Left ventricle myocardium inferior (tissue), 1 donor: Measurements from ENCODE around the gene GAB2. TPM values are rescaled to one million over a fixed set of nuclear protein-coding genes. Genes with fewer than 3 reads are reported as not detected.

Experiments
- DNase-seq: peaks from one replicate; pipeline ENCODE4 v3.0.0-alpha.2; 2020
- H3K27ac ChIP-seq: fragments of 200-600 bp; replicated peaks from 2 replicates; pipeline ENCODE4 v1.8.0; 2021
- H3K27me3 ChIP-seq: fragments of 200-600 bp; 2 replicates; pipeline ENCODE4 v1.8.0; 2021; ENCODE audit warnings: low read depth
- H3K36me3 ChIP-seq: fragments of 200-600 bp; 2 replicates; pipeline ENCODE4 v1.8.0; 2021
- H3K4me1 ChIP-seq: fragments of 200-600 bp; 2 replicates; pipeline ENCODE4 v1.8.0; 2021
- H3K4me3 ChIP-seq: fragments of 200-600 bp; 2 replicates; pipeline ENCODE4 v1.8.0; 2021; ENCODE audit warnings: mild to moderate bottlenecking, moderate library complexity
- H3K9me3 ChIP-seq: fragments of 200-600 bp; replicated peaks from 2 replicates; pipeline ENCODE4 v1.8.0; 2021
- CTCF ChIP-seq: fragments of 200-600 bp; IDR thresholded peaks from 2 replicates; pipeline ENCODE4 v1.8.0; 2021; ENCODE audit warnings: antibody characterized with exemption, mild to moderate bottlenecking, borderline replicate concordance
- intact Hi-C: fragments of 100-400 bp; cut with micrococcal nuclease; formaldehyde crosslinking; loops from one replicate; pipeline ENCODE4 v1.11.0; 2022
- total RNA-seq: library from RNA; stranded (reverse); fragmentation: NEBNext Ultra II Directional; extraction: Animal tissue kit (Norgen Biotek cat#: 25700); gene quantifications from one replicate; pipeline ENCODE4 v1.2.1, GENCODE V29; 2021
- donor health status: DM: no; HTN: yes; CAD: no; lungs with severe emphysema.

GAB2 gene
- total RNA-seq, 1 donor from 2014 or later = 27.4 TPM

- no peaks in the 10 kb centered on the region for H3K27me3 ChIP-seq
- DNase-seq = peak; percentile 10
- H3K9me3 ChIP-seq = no peaks in the 10 kb centered on the region
- TF ChIP-seq CTCF = no peak
- intact Hi-C loops = no loop called here
- H3K36me3 ChIP-seq = peaks cover 33% of the 10 kb centered on the region
- H3K4me3 ChIP-seq = no peak overlapping the region
- H3K4me1 ChIP-seq = peaks cover 9% of the 10 kb centered on the region
- H3K27ac ChIP-seq = no peak overlapping the region
Measured at GRCh38 chr11:78208257-78209165, 209.1 kb downstream of the GAB2 start.

- no peaks in the 10 kb centered on the region for H3K27me3 ChIP-seq
- H3K9me3 ChIP-seq = no peaks in the 10 kb centered on the region
- peaks cover 5% of the 10 kb centered on the region for H3K4me1 ChIP-seq
- H3K4me3 ChIP-seq = no peak overlapping the region
- no peak for TF ChIP-seq CTCF
- peak; percentile 2 for DNase-seq
- intact Hi-C loops = no loop called here
- peaks cover 33% of the 10 kb centered on the region for H3K36me3 ChIP-seq
- no peak overlapping the region for H3K27ac ChIP-seq
Measured at GRCh38 chr11:78207532-78208256, 209.9 kb downstream of the GAB2 start.

- Histone ChIP-seq H3K27ac (no peak overlapping the region), H3K36me3 (peaks cover 37% of the 10 kb centered on the region), H3K4me3 (no peak overlapping the region), H3K27me3 (no peaks in the 10 kb centered on the region), H3K4me1 (peaks cover 14% of the 10 kb centered on the region), H3K9me3 (no peaks in the 10 kb centered on the region)
- no peak for TF ChIP-seq CTCF
- peak; percentile 2 for DNase-seq
- intact Hi-C loops = no loop called here
Measured at GRCh38 chr11:78205691-78206090, 211.9 kb downstream of the GAB2 start.

- Histone ChIP-seq H3K4me3 (no peak overlapping the region), H3K27me3 (no peaks in the 10 kb centered on the region), H3K36me3 (peaks cover 38% of the 10 kb centered on the region), H3K27ac (no peak overlapping the region), H3K4me1 (peaks cover 18% of the 10 kb centered on the region), H3K9me3 (no peaks in the 10 kb centered on the region)
- no peak for TF ChIP-seq CTCF
- DNase-seq = peak; percentile 8
- intact Hi-C loops = no loop called here
Measured at GRCh38 chr11:78205256-78205655, 212.4 kb downstream of the GAB2 start.

GRCh38 chr11:78203184-78203583, 214.4 kb downstream of the GAB2 start:
- Histone ChIP-seq H3K36me3 (peaks cover 33% of the 10 kb centered on the region), H3K4me3 (no peak overlapping the region), H3K4me1 (peaks cover 18% of the 10 kb centered on the region), H3K9me3 (no peaks in the 10 kb centered on the region), H3K27me3 (no peaks in the 10 kb centered on the region), H3K27ac (no peak overlapping the region)
- intact Hi-C loops = no loop called here
- DNase-seq = no peak
- no peak for TF ChIP-seq CTCF
